ENCODE data around the gene GLDN.

DNA sequence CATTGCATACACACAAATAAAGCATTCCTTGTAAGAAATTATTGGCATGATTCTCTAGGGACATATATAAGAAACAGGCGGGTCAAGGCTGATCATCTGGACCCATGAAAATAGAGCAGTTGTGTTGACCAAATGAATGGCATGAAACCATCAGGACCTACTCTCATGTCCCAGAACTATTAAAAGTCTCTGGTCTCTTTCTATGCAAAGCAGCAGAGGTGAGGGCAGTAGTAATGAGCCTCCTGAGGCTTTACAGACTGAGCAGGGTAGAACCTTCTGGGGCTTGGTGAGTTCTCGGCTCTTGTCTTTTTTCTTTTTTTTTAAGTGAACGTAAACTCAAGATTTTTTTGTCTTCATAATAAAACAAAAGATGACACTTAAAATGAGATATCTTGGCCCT, 9.3 kb downstream of the GLDN start:
- no peak for TF ChIP-seq RAD21 (IDR thresholded peaks at IDR 0.05; ENCODE audit: low read length)
- TF ChIP-seq, protein P1, sequence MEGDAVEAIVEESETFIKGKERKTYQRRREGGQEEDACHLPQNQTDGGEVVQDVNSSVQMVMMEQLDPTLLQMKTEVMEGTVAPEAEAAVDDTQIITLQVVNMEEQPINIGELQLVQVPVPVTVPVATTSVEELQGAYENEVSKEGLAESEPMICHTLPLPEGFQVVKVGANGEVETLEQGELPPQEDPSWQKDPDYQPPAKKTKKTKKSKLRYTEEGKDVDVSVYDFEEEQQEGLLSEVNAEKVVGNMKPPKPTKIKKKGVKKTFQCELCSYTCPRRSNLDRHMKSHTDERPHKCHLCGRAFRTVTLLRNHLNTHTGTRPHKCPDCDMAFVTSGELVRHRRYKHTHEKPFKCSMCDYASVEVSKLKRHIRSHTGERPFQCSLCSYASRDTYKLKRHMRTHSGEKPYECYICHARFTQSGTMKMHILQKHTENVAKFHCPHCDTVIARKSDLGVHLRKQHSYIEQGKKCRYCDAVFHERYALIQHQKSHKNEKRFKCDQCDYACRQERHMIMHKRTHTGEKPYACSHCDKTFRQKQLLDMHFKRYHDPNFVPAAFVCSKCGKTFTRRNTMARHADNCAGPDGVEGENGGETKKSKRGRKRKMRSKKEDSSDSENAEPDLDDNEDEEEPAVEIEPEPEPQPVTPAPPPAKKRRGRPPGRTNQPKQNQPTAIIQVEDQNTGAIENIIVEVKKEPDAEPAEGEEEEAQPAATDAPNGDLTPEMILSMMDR (IDR thresholded peaks at IDR 0.05) = no peak
- no peak for TF ChIP-seq CHD2 (IDR thresholded peaks at IDR 0.05; ENCODE audit: low read length, partially characterized antibody)
- TF ChIP-seq NFIC (IDR thresholded peaks at IDR 0.05; ENCODE audit: borderline replicate concordance) = no peak
- TF ChIP-seq, protein P2, sequence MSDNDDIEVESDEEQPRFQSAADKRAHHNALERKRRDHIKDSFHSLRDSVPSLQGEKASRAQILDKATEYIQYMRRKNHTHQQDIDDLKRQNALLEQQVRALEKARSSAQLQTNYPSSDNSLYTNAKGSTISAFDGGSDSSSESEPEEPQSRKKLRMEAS (IDR thresholded peaks at IDR 0.05; ENCODE audit: low read depth) = no peak
- TF ChIP-seq, protein P3, sequence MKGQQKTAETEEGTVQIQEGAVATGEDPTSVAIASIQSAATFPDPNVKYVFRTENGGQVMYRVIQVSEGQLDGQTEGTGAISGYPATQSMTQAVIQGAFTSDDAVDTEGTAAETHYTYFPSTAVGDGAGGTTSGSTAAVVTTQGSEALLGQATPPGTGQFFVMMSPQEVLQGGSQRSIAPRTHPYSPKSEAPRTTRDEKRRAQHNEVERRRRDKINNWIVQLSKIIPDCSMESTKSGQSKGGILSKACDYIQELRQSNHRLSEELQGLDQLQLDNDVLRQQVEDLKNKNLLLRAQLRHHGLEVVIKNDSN (IDR thresholded peaks at IDR 0.05; ENCODE audit: borderline replicate concordance, low read depth) = no peak
- no peak for TF ChIP-seq POLR2AphosphoS5 (IDR thresholded peaks at IDR 0.05; ENCODE audit: low read depth, low read length)
- no peak for TF ChIP-seq TCF12 (IDR thresholded peaks at IDR 0.05)

Data from SK-N-SH (cell line).